Mucosa of stomach (tissue), 1 donor: Measurements from ENCODE around the gene METTL9.
"Not testable (repeated sequence)": the region's sequence is repeated elsewhere in the genome, so short reads cannot be mapped to it uniquely, and the experiment has no call there.

Source experiments
- H3K27me3 ChIP-seq: one replicate; pipeline ENCODE4 v1.7.0; 2013; ENCODE audit warnings: mild to moderate bottlenecking, low read length; ENCODE audit not compliant: control insufficient read depth, insufficient read depth
- H3K36me3 ChIP-seq: one replicate; pipeline ENCODE4 v1.7.0; 2013; ENCODE audit warnings: low read length; ENCODE audit not compliant: control insufficient read depth, insufficient read depth
- H3K4me1 ChIP-seq: one replicate; pipeline ENCODE4 v1.7.0; 2013; ENCODE audit warnings: mild to moderate bottlenecking, low read length; ENCODE audit not compliant: control insufficient read depth, insufficient read depth
- H3K4me3 ChIP-seq: one replicate; pipeline ENCODE4 v1.7.0; 2013; ENCODE audit warnings: low read length
- H3K9ac ChIP-seq: one replicate; pipeline ENCODE4 v1.7.0; 2013; ENCODE audit warnings: mild to moderate bottlenecking, low read length, moderate library complexity
- H3K9me3 ChIP-seq: one replicate; pipeline ENCODE4 v1.7.0; 2013; ENCODE audit warnings: mild to moderate bottlenecking, low read length, moderate library complexity; ENCODE audit not compliant: control insufficient read depth
- donor health status: Pancreatic carcinoma.

Gene METTL9

DNA sequence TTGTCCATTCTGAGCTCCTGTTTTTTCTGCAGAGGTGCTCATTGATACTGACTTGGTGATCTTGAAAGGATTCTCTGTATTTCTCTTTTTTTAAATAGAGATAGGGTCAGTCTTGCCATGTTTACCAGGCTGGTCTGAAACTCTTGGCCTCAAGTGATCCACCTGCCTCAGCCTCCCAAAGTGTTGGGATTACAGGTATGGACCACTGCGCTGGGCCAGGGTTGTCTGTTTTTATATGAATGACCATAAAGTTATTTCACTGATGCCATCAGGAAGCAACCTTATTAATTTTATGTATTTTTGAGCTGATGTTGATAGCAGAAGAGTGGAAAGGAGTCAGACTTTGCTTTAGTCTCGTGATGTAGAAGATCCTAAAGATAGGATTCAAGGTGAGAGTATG, 35.7 kb upstream of the METTL9 start:
- no peaks in the 10 kb centered on the region for H3K36me3 ChIP-seq
- H3K9ac ChIP-seq: no peak overlapping the region
- H3K9me3 ChIP-seq: no peaks in the 10 kb centered on the region
- peaks cover 9% of the 10 kb centered on the region for H3K4me1 ChIP-seq
- H3K4me3 ChIP-seq: no peak overlapping the region
- no peaks in the 10 kb centered on the region for H3K27me3 ChIP-seq

DNA sequence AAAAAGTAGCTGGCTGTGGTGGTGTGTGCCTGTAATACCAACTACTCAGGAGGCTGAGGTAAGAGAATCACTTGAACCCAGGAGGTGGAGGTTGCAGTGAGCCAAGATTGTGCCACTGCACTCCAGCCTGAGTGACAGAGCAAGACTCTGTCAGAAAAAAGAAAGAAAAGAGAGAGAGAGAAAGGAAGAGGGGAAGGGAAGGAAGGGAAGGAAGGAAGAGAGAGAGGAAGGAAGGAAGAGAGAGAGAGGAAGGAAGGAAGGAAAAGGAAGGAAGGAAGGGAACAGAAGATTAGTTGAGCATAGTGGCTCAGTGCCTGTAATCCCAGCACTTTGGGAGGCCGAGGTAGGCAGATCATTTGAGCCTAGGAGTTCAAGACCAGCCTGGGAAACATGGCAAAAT, 35.0 kb upstream of the METTL9 start:
- not testable (repeated sequence) for H3K4me1 ChIP-seq, H3K27me3 ChIP-seq, H3K9me3 ChIP-seq, H3K9ac ChIP-seq, H3K4me3 ChIP-seq, H3K36me3 ChIP-seq

DNA sequence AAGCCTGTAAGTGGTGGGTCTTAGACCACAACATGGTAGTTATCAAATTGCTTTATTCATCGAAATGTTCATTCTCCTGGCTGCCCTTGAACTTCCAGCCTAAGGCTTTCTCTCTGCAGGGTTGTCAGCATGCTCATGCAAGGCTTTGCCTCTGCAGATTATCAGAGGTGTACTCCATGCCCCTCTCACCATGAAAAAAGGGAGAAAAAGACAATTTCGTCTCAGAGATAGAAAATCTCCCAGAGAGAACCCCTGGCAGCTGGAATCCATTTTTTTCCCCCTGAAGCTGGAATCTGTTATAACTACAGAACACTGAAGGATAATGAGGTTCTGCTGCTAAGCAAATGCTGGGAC, 33.9 kb upstream of the METTL9 start:
- Histone ChIP-seq H3K4me3 (no peak overlapping the region), H3K4me1 (peaks cover 9% of the 10 kb centered on the region), H3K9ac (no peak overlapping the region), H3K27me3 (no peaks in the 10 kb centered on the region), H3K9me3 (no peaks in the 10 kb centered on the region), H3K36me3 (no peaks in the 10 kb centered on the region)

DNA sequence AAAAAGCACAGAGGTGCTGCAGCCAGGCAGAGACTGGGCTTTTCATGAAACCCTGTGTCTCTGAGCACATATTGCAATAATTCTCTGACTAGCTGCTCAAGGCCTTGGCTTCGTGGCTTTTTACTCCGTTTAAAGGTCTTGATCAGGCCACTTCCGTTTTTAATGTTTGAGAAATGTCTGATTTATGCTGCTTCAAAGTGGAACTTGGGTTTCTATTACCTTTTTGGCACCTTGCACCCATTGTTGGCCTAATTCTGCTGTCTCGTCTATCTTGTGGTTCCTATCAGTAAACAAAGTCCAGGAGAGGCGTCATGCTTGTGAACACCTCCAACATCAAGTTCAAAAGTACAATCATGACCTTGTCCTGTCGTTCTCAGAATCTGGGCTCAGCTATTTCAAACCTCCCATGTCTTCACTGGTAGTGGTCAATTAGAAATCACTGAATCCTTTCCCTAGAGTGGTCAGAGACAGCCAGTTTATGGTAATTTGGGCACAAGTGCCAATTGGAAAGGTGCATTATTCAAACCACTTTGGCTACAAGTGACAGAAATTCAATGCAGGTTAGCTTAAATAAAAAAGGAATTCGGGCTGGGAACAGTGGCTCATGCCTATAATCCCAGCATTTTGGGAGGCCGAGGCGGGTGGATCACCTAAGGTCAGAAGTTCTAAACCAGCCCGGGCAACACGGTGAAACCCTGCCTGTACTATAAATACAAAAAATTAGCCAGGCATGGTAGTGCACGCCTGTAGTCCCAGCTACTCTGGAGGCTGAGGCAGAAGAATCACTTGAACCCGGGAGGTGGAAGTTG, 33.3 kb upstream of the METTL9 start:
- no peaks in the 10 kb centered on the region for H3K27me3 ChIP-seq
- H3K9me3 ChIP-seq: no peaks in the 10 kb centered on the region
- no peaks in the 10 kb centered on the region for H3K36me3 ChIP-seq
- no peak overlapping the region for H3K4me3 ChIP-seq
- H3K9ac ChIP-seq: no peak overlapping the region
- H3K4me1 ChIP-seq: peaks cover 9% of the 10 kb centered on the region

DNA sequence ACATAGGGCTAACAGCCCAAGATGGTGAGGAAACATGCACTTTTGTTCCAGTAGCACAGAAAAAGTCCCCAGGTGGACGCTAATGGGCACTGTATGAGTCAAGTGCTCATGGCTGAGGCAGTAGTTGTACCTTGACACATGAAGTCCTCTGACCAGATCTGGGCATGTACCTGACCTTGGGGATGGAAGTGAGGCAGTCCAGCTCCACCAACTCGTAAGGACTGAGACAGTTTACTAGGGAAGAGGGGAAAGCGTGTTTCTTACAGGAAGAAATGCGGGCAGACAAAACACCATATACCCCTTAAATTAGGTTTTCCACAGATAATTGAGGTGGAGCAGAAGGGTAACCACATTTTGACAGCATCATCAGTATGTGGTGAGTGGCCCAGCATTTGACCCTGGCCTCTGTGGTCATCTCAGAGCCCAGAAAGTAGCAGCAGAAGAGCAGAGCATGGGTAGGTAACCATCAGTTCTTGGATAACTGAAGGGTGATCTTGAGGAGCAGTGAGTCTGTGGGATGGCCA, 32.4 kb upstream of the METTL9 start:
- H3K4me3 ChIP-seq: no peak overlapping the region
- no peaks in the 10 kb centered on the region for H3K36me3 ChIP-seq
- H3K27me3 ChIP-seq: no peaks in the 10 kb centered on the region
- H3K9me3 ChIP-seq: no peaks in the 10 kb centered on the region
- H3K4me1 ChIP-seq: peaks cover 9% of the 10 kb centered on the region
- no peak overlapping the region for H3K9ac ChIP-seq

DNA sequence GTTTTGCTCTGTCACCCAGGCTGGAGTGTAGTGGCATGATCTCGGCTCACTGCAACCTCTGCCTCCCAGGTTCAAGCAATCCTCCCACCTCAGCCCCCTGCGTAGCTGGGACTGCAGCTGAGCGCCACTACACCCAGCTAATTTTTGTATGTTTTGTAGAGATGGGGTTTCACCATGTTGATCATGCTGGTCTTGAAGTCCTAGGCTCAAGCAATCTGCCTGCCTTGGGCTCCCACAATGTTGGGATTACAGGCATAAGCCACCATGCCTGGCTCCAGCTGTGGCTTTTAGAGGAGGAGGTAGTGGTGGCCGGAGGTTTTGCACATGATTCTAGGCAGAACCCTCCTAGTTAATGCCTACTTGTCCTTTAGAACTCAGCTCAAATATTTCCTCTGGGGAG, 31.9 kb upstream of the METTL9 start:
- not testable (repeated sequence) for H3K9me3 ChIP-seq

DNA sequence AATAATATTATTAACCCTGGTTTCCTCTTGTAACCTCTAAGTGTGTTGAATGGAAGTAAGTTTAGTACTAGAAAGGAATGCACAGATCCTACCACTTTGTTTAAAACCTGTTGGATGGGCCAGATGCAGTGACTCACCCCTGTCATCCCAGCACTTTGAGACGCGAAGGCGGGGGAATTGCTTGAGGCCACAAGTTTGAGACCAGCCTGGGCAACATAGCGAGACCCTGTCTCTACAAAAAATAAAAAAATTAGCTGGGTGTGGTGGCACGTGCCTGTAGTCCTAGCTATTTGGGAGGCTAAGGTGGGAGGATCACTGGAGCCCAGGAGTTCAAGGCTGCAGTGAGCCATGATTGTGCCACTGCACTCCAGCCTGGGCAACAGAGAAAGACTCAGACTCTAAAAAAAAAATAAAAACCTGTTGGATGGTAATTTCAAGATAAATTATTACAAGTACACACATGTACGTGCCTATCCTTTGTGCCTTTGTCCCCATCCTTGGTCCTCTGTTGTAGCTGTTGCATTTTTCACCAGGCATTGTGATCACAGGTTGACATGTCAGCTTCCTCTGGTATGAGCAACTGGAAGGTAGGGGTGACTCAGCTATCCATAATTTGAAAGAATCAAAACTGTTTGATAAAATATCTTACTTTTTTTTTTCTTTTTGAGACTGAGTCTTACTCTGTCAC, 30.7 kb upstream of the METTL9 start:
- Histone ChIP-seq H3K27me3 (no peaks in the 10 kb centered on the region), H3K4me1 (peaks cover 9% of the 10 kb centered on the region), H3K9me3 (no peaks in the 10 kb centered on the region), H3K9ac (no peak overlapping the region), H3K36me3 (no peaks in the 10 kb centered on the region), H3K4me3 (no peak overlapping the region)

More for the DNA sequence above, 31.9 kb upstream of the METTL9 start:
- H3K4me1 ChIP-seq, H3K27me3 ChIP-seq, H3K9ac ChIP-seq, H3K36me3 ChIP-seq, H3K4me3 ChIP-seq: not testable (repeated sequence)

DNA sequence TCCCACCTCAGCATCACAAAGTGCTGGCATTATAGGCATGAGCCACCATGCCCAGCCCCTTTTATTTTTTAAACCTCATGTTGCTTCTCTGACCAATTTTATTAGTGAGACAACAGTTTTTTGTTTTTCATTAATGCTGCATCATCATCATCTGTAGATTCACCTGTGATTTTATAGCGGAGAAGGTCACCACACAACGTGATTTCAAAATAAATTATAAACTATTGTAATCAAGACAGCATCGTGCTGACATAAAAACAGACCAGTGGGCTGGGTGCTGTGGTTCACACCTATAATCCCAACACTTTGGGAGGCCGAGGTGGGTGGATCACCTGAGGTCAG, 28.7 kb upstream of the METTL9 start:
- H3K4me3 ChIP-seq: no peak overlapping the region
- no peak overlapping the region for H3K9ac ChIP-seq
- peaks cover 6% of the 10 kb centered on the region for H3K4me1 ChIP-seq
- no peaks in the 10 kb centered on the region for H3K36me3 ChIP-seq
- H3K9me3 ChIP-seq: no peaks in the 10 kb centered on the region
- no peaks in the 10 kb centered on the region for H3K27me3 ChIP-seq

DNA sequence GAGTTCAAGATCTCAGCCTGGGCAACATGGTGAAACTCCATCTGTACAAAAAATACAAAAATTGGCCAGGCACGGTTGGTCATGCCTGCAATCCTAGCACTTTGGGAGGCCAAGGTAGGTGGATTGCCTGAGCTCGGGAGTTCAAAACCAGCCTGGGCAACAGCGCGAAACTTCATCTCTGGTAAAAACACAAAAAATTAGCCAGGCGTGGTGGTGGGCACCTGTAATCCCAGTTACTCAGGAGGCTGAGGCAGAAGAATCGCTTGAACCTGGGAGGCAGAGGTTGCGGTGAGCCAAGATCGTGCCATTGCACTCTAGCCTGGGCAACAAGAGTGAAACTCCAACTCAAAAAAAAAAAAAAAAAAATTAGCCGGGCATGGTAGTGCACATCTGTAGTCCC, 25.9 kb upstream of the METTL9 start:
- H3K9ac ChIP-seq, H3K4me3 ChIP-seq, H3K27me3 ChIP-seq, H3K4me1 ChIP-seq, H3K36me3 ChIP-seq, H3K9me3 ChIP-seq: not testable (repeated sequence)

DNA sequence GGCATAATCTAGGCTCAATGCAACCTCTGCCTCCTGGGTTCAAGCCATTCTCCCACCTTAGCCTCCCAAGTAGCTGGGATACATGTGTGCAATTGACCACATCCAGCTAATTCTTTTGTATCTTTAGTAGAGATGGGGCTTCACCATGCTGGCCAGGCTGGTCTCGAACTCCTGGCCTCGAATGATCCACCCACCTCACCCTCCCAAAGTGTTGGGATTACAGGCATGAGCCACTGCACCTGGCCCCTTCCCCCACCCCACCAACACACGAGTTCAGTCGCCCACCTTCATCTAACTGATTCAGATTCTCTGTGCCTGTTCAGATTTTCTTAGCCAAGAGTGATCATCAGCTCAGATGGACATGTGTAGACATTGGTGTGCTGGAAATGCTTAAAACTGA, 25.0 kb upstream of the METTL9 start:
- Histone ChIP-seq H3K9me3 (no peaks in the 10 kb centered on the region), H3K27me3 (no peaks in the 10 kb centered on the region), H3K4me1 (no peaks in the 10 kb centered on the region), H3K36me3 (no peaks in the 10 kb centered on the region), H3K4me3 (no peak overlapping the region), H3K9ac (no peak overlapping the region)

DNA sequence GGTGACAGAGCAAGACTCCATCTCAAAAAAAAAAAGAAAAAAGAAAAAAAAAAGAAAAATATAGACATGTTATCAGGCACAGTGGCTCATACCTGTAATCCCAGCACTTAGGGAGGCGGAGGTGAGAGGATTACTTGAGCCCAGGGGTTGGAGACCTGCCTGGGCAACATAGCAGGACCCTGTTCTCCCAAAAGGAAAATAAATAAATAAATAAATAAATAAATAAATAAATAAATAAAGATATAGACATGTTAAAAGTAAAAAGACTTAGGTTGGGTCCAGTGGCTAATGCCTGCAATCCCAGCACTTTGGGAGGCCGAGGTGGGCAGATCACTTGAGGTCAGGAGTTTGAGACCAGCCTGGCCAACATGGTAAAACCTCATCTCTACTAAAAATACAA, 23.1 kb upstream of the METTL9 start:
- not testable (repeated sequence) for H3K4me1 ChIP-seq, H3K36me3 ChIP-seq, H3K9ac ChIP-seq, H3K27me3 ChIP-seq, H3K9me3 ChIP-seq, H3K4me3 ChIP-seq

DNA sequence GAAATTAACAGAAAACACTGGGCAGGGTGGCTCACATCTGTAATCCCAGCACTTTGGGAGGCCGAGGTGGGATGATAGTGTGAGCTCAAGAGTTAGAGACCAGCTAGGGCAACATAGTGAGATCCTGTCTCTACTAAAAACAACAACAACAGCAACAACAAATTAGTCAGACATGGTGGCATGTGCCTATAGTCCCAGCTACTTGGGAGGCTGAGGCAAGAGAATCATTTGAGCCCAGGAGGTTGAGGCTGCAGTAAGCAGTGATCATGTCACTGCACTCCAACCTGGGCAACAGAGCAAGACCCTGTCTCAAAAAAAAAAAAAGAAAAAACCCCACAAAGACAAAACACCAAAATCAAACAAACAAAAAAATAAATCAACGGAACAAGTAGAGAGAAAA, 21.9 kb upstream of the METTL9 start:
- H3K36me3 ChIP-seq, H3K4me3 ChIP-seq, H3K4me1 ChIP-seq, H3K9me3 ChIP-seq, H3K27me3 ChIP-seq, H3K9ac ChIP-seq: not testable (repeated sequence)
